Body of pancreas (tissue), 4 donors: Measurements from ENCODE around the gene HSD17B14.

Source experiments
- CTCF ChIP-seq, 7 experiments: fragments of 450-650 bp in 4 of 7; fragments of 200-600 bp in 3 of 7; sonication (generic) in 3 of 7; IDR thresholded peaks; one replicate each; pipeline ENCODE4 v1.5.1; 2016 to 2019; ENCODE audit warnings: antibody characterized with exemption in 7 of 7
- POLR2A ChIP-seq, 3 donors: fragments of 450-650 bp; IDR thresholded peaks; one replicate each; pipeline ENCODE4 v1.6.1; 2016; ENCODE audit warnings: antibody characterized with exemption in 3 of 3, mild to moderate bottlenecking in 2 of 3

GRCh38 chr19:48812094-48812929, 24.0 kb downstream of the HSD17B14 start:
- peak; percentile 94 to 97 (median 96) for TF ChIP-seq POLR2A (IDR thresholded peaks at IDR 0.05)
- TF ChIP-seq CTCF (IDR thresholded peaks at IDR 0.05), result peak in 2 of 7 experiments; percentile 2 to 20
